ENCODE results near the gene EIF2S3B.
"Not testable (repeated sequence)": the region's sequence is repeated elsewhere in the genome, so short reads cannot be mapped to it uniquely, and the experiment has no call there.

The EIF2S3B gene

GRCh38 chr12:10505620-10506019 is at the start of gene EIF2S3B:
Gene EIF2S3B (plus strand): TSS chr12:10505890. CDS start chr12:10505903, 13 bp downstream.
- DNase-seq (ENCODE audit: low spot score) (no peak), FAIRE-seq (no peak)

GRCh38 chr12:10456856-10457255 is 48.8 kb upstream of the EIF2S3B start:
- DNase-seq (ENCODE audit: low spot score) (no peak), FAIRE-seq (no peak)

- FAIRE-seq (no peak), DNase-seq (ENCODE audit: low spot score) (no peak)
These were observed 47.9 kb upstream of the EIF2S3B start for GRCh38 chr12:10457760-10458159.

- FAIRE-seq = no peak
These were observed 39.4 kb upstream of the EIF2S3B start for GRCh38 chr12:10466311-10466710.

DNA sequence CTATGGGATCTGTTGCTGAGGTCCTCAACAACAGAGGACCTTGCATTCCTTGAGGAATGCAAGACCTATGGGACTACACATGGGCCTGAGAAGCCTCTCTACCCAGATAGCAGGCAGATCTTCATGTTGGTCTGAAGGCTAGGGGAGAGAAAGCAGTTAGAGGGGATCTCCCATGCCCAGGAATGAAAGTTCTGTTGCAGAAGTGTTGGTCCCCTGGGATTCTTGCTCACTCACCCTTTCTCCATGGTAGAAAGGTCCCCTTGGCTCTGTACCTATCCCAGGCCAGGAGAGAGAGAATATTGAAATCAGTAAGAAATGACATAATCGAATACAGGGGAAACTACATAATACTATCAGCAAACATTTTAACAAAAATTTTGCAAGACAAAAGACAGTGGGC is 36.0 kb upstream of the EIF2S3B start:
- DNase-seq (ENCODE audit: low spot score) (no peak), FAIRE-seq (no peak)

More at GRCh38 chr12:10466311-10466710, 39.4 kb upstream of the EIF2S3B start:
- no peak for DNase-seq (ENCODE audit: low spot score)

GRCh38 chr12:10472808-10473207 is 32.9 kb upstream of the EIF2S3B start:
- FAIRE-seq; DNase-seq (ENCODE audit: low spot score): not testable (repeated sequence)

DNA sequence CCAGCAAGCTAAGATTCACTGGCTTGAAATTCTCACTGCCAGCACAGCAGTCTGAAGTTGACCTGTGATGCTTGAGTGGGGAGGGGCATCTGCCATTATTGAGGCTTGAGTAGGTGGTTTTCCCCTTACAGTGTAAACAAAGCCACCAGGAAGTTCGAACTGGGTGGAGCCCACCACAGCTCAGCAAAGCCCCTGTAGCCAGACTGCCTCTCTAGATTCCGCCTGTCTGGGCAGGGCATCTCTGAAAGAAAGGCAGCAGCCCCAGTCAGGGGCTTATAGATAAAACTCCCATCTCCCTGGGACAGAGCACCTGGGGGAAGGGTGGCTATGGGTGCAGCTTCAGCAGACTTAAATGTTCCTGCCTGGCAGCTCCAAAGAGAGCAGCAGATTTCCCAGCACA is 23.8 kb upstream of the EIF2S3B start:
- not testable (repeated sequence) for DNase-seq (ENCODE audit: low spot score); FAIRE-seq

GRCh38 chr12:10487328-10487727 is 18.4 kb upstream of the EIF2S3B start:
- not testable (repeated sequence) for FAIRE-seq; DNase-seq (ENCODE audit: low spot score)

DNA sequence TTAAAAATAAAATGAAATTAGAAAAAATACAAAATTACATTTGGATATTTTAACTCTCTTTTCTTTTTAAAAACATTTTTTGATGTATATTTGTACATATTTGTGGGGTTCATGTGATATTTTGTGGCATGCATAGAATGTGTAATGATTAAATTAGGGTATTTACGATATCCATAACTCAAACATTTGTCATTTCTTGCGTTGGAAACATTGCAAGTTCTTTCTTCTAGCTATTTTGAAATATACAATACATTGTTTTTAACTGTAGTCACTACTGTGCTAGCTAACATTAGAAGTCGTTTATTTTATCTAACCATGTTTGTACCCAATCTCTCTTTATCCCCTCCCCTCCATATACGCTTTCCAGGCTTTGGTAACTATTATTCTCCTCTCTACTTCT is 13.9 kb upstream of the EIF2S3B start:
- DNase-seq (ENCODE audit: low spot score) (no peak), FAIRE-seq (no peak)

- FAIRE-seq (no peak), DNase-seq (ENCODE audit: low spot score) (no peak)
These were observed 8.1 kb upstream of the EIF2S3B start for GRCh38 chr12:10497602-10498001.

GRCh38 chr12:10498042-10498441 is 7.6 kb upstream of the EIF2S3B start:
- no peak for DNase-seq (ENCODE audit: low spot score)
- no peak for FAIRE-seq

- FAIRE-seq (no peak), DNase-seq (ENCODE audit: low spot score) (peak; percentile 35)
These were observed 4.7 kb upstream of the EIF2S3B start for GRCh38 chr12:10501030-10501429.

DNA sequence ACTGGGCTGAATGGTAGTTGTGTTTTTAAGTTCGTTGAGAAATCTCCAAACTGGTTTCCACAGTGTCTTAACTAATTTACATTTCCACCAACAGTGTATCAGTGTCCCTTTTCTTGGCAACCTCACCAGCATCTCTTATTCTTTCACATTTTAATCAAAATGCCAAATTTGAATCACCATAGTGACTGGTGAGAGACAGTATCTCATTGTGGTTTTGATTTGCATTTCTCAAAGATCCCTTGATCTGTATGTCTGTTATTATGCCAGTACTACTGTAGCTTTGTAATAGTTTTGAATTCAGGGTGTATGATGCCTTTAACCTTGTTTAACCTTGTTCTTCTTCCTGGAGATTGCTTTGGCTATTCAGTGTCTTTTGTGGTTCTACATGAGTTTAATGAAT is 2.2 kb upstream of the EIF2S3B start:
- FAIRE-seq (no peak), DNase-seq (ENCODE audit: low spot score) (no peak)

DNA sequence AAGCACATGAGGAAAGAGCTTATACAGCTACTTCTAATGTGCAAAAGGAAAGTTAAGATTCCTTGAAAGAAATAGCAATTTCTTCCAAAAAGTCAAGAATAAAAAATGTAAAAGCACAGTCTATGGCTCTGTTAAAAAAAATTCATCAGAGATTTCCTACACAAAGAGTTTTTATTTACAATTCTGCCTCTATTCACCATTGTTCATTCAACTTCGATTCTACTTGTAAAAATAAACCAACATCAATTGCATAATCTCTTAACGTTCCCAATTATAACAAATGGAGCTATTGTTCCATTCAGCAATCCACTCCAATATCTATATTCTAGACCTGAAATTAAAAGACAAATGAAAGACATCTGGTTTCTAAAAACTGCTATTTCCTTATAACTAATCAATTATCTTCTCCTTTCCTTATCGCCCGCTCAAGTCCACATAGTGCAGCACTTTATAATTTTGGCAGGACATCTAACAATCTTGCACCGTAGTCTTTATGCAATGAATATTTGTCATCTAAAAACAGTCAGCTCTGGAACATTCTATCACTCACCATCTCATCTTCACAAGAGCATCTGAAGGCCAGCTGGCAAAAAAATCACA is 6.2 kb downstream of the EIF2S3B start:
- no peak for FAIRE-seq

DNA sequence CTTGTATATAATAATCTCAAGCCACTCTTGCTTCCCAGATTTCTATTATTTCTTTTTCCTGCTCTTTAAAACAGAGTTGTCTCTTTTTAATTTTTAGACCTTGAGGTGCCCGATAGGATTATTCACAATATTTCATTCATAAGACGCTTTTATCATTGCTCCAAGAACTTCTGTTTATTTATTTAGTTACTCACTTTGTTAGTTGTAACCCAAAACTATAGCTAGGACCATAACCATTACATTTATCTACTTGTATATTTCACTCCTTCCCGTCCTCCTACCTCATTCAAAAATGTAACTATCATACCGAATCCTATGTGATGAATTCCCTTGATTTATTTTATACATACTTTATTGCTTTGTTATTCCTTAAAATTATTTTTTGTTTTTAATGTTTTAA is 7.1 kb downstream of the EIF2S3B start:
- DNase-seq (ENCODE audit: low spot score) (no peak), FAIRE-seq (no peak)

More for the DNA sequence above, 6.2 kb downstream of the EIF2S3B start:
- no peak for DNase-seq (ENCODE audit: low spot score)

DNA sequence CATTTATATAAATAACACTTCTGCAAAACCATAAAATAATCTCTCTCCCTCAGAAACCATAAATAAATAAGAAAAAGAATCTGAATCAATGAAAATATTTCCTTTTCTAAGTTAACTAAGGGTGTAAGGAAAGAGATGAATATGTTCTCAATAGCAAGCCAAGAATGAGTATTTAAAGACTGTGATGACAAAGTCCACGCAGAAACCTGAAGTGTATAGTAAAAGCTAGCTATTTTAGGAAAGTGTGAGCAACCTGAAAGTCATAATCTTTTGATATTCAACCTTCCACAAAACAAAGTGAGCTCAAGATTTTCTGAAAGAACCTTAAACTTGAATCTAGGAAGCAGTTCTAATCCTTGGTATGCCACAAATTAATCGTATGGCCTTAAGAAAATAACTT is 15.9 kb downstream of the EIF2S3B start:
- DNase-seq (ENCODE audit: low spot score) (no peak), FAIRE-seq (no peak)

- no peak for FAIRE-seq
- no peak for DNase-seq (ENCODE audit: low spot score)
These were observed 22.7 kb downstream of the EIF2S3B start for GRCh38 chr12:10528174-10528953.

DNA sequence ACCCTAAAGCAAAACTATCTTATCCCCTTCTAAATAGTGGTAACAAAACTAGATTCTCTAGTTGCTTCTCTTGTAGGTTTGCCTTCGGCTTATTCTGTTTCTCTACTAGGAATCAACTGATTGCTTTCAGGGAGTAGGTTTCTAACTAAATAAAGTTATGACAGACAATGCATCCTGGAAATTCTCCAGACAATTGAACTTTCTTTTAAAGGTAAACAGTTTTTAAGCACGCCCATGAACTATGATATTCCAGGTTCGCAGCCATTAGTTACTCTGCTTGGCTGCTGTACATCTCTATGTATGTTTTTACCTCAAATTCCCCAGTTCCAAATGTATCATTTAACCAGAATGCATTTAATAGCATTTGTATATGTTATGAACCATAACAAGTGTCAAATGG is 23.9 kb downstream of the EIF2S3B start:
- DNase-seq (ENCODE audit: low spot score) (no peak), FAIRE-seq (no peak)

DNA sequence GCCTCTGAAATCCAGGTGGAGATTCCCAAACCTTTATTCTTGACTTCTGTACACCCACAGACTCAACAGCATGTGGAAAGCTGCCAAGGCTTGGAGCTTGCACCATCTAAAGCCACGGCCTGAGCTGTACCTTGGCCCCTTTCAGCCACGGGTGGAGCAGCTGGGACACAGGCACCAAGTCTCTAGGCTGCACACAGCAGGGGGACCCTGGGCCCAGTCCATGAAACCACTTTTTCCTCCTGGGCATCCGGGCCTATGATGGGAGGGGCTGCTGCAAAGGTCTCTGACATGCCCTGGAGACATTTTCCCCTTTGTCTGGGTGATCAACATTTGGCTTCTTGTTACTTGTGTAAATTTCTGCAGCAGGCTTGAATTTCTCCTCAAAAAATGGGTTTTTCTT is 32.0 kb downstream of the EIF2S3B start:
- no peak for DNase-seq (ENCODE audit: low spot score)

DNA sequence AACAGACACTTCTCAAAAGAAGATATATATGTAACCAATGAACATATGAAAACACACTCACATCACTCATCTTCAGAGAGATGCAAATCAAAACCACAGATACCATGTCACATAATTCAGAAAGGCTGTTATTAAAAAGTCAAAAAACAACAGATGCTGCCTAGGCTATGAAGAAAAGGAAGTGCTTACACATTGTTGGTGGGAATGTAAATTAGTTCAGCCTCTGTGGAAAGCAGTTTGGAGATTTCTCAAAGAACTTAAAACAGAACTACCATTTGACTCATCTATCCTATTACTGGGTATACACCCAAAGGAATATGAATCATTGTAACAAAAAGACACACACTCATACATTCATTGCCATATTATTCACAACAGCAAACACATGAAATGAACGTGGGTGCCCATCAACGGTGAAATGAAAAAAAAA is 35.1 kb downstream of the EIF2S3B start:
- DNase-seq (ENCODE audit: low spot score) (no peak), FAIRE-seq (no peak)

More for the DNA sequence above, 32.0 kb downstream of the EIF2S3B start:
- no peak for FAIRE-seq

DNA sequence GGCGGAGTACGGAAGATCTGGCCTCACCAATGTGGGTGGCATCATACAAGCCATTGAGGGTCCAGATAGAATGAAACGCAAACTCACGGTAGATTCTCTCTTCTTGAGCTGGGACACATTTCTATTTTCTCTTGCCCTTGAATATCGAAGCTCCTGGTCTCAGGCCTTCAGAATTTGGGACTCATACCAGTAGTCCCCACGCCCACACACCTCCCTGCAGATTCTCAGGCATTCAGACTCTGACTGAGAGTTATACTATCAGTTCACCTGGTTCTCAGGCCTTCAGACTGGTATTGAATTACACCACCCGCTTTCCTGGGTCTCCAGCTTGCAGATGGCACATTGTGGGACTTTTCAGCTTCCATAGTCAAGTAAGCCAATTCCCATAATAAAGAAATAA is 37.8 kb downstream of the EIF2S3B start:
- FAIRE-seq = no peak

GRCh38 chr12:10551375-10551774 is 45.7 kb downstream of the EIF2S3B start:
- DNase-seq (ENCODE audit: low spot score) (no peak), FAIRE-seq (no peak)

More for the DNA sequence above, 37.8 kb downstream of the EIF2S3B start:
- no peak for DNase-seq (ENCODE audit: low spot score)

DNA sequence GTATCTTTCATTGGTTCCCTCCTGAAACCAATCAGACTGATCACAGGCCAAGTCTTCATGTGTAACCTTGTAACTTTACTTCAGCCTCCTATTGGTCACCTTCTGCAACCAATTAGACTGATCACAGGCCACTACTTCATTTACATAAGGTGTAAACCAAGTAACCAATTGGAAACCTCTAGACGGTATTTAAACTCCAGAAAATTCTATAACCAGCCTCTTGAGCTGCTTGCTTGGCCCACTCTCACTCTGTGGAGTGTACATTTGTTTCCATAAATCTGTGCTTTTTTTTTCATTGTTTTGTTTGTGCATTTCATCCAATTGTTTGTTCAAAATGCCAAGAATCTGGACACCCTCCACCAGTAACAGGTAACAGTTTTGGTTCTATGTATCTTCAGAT is 47.5 kb downstream of the EIF2S3B start:
- DNase-seq (ENCODE audit: low spot score) (no peak), FAIRE-seq (no peak)
